DMS114 treated with DMSO at 0.1 percent for 48 hours (cell line): Measurements from ENCODE around the gene UPF1.

Source experiments
- DNase-seq: peaks from one replicate; lab custom pipeline; 2025; ENCODE audit not compliant: unreplicated experiment; lab: John Stamatoyannopoulos, UW

The UPF1 gene

GRCh38 chr19:18834644-18834984 is 2.9 kb downstream of the UPF1 start:
- DNase-seq = no peak

GRCh38 chr19:18839465-18840287 is 7.9 kb downstream of the UPF1 start:
- DNase-seq = no peak

GRCh38 chr19:18840288-18841267 is 8.8 kb downstream of the UPF1 start:
- no peak for DNase-seq

- no peak for DNase-seq
Observed at GRCh38 chr19:18841400-18841799, 9.6 kb downstream of the UPF1 start.

- DNase-seq = no peak
Observed at GRCh38 chr19:18842166-18842565, 10.4 kb downstream of the UPF1 start.

- DNase-seq = no peak
Observed at GRCh38 chr19:18843960-18844359, 12.2 kb downstream of the UPF1 start.

- no peak for DNase-seq
Observed at GRCh38 chr19:18844806-18845329, 13.1 kb downstream of the UPF1 start.

GRCh38 chr19:18845961-18846360 is 14.2 kb downstream of the UPF1 start:
- DNase-seq = no peak

GRCh38 chr19:18846862-18847548 is 15.2 kb downstream of the UPF1 start:
- DNase-seq = peak; percentile 48

GRCh38 chr19:18847549-18848463 is 16.0 kb downstream of the UPF1 start:
- no peak for DNase-seq

GRCh38 chr19:18848878-18849661 is 17.3 kb downstream of the UPF1 start:
- no peak for DNase-seq

- no peak for DNase-seq
Observed at GRCh38 chr19:18849838-18850400, 18.2 kb downstream of the UPF1 start.

GRCh38 chr19:18850471-18851375 is 19.0 kb downstream of the UPF1 start:
- no peak for DNase-seq

GRCh38 chr19:18851673-18852325 is 20.0 kb downstream of the UPF1 start:
- DNase-seq = no peak

- no peak for DNase-seq
Observed at GRCh38 chr19:18852648-18853047, 20.9 kb downstream of the UPF1 start.

GRCh38 chr19:18853755-18854427 is 22.1 kb downstream of the UPF1 start:
- DNase-seq = peak; percentile 23

GRCh38 chr19:18854982-18855381 is 23.2 kb downstream of the UPF1 start:
- no peak for DNase-seq
